Esophagus squamous epithelium (tissue), 5 donors: Measurements from ENCODE around the gene IPCEF1. TPM values are rescaled to one million over a fixed set of nuclear protein-coding genes. Genes with fewer than 3 reads are reported as not detected.

Source experiments
- DNase-seq: peaks from one replicate; lab custom pipeline; 2025; lab: John Stamatoyannopoulos, UW
- H3K27ac ChIP-seq, 4 donors: fragments of 200-600 bp; sonication (generic); one replicate each; pipeline ENCODE4 v1.5.1; 2016 to 2019; ENCODE audit warnings: mild to moderate bottlenecking in 1 of 4
- H3K27me3 ChIP-seq, 4 donors: fragments of 200-600 bp; sonication (generic); 1 replicate in 3 of 4; 2 replicates in 1 of 4; pipeline versions ENCODE4 v1.5.1 to v1.6.0; 2017 to 2021; ENCODE audit warnings: antibody characterized with exemption in 1 of 4
- H3K36me3 ChIP-seq, 3 donors: fragments of 200-600 bp; sonication (generic); one replicate each; pipeline ENCODE4 v1.5.1; 2016 to 2019
- H3K4me1 ChIP-seq, 3 donors: fragments of 200-600 bp; sonication (generic); one replicate each; pipeline ENCODE4 v1.5.1; 2017 to 2019
- H3K4me3 ChIP-seq, 4 donors: fragments of 200-600 bp; sonication (generic); 1 replicate in 3 of 4; 2 replicates in 1 of 4; pipeline ENCODE4 v1.5.1; 2016 to 2019; ENCODE audit warnings: mild to moderate bottlenecking in 2 of 4, moderate library complexity in 1 of 4
- H3K9me3 ChIP-seq, 3 donors: fragments of 200-600 bp; sonication (generic); one replicate each; pipeline ENCODE4 v1.5.1; 2016 to 2019
- POLR2A ChIP-seq, 4 donors: fragments of 450-650 bp; IDR thresholded peaks; one replicate each; pipeline ENCODE4 v1.6.1; 2017; ENCODE audit warnings: antibody characterized with exemption in 4 of 4, mild to moderate bottlenecking in 4 of 4, moderate library complexity in 3 of 4
- WGBS, 2 donors: methylation state at CpG; one replicate each; pipeline ENCODE4 v1.1.5; 2018; 5-methylcytosine and 5-hydroxymethylcytosine counted together
- intact Hi-C: fragments of 100-400 bp; cut with DNase I; formaldehyde crosslinking; loops from one replicate; pipeline ENCODE4 v1.15.0; 2022
- total RNA-seq, 4 donors: library from RNA; depleted of rRNA; stranded (reverse); fragments of >200 nt; gene quantifications; one replicate each; pipeline ENCODE4 v1.1.0, GENCODE V29; 2016
- TF ChIP-seq, protein P1 (sequence below), 6 experiments: fragments of 450-650 bp in 4 of 6; fragments of 200-600 bp in 2 of 6; sonication (generic) in 2 of 6; IDR thresholded peaks; one replicate each; pipeline ENCODE4 v1.5.1; 2016 to 2019; ENCODE audit warnings: antibody characterized with exemption in 6 of 6, mild to moderate bottlenecking in 4 of 6, moderate library complexity in 4 of 6
- donor health status: DM: yes; HTN: yes; CAD: no.

Gene IPCEF1
- total RNA-seq, 4 donors from 2014 or later = 1.8 to 8.1 (median 3.5) TPM

DNA sequence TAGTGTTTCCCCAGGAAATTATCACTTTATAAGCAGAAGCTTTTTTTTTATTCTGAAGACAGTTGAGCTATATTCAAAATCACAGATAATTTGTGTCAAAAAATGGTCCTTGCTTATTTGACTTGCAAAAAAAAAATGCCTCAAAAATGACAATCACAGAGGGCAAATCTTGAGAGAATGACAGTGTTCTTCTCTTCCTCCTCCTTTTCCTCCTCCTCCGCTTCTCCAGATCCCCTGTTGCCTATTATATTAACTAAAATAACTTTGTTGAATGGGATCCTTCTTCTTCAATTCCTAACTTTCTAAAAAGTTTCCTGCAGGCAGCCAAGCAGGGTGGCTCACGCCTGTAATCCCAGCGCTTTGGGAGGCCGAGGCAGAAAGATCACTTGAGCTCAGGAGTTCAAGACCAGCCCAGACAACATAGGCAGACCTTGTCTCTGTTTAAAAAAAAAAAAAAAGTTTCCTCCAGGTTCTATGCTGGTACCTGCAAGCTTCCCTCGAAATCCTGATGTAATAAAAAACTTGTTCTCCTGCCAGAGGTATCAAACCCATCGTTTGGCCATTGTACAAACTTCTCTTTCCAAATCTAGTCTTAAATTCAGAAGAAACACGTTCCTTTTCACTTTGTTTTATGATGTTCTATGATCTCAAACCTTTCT is 128.6 kb downstream of the IPCEF1 start:
- WGBS, 2 donors = 79 to 86% methylated on average over 7 of the region's 7 CpGs
- intact Hi-C loops = no loop called here
- Histone ChIP-seq H3K27me3 (no peaks in the 10 kb centered on the region), H3K36me3 (no peaks in the 10 kb centered on the region), H3K27ac (no peak overlapping the region), H3K4me3 (no peak overlapping the region), H3K4me1 (peaks cover 0 to 11% (median 0%) of the 10 kb centered on the region in 3 donors), H3K9me3 (no peaks in the 10 kb centered on the region)
- no peak for DNase-seq
- TF ChIP-seq POLR2A (IDR thresholded peaks at IDR 0.05) = no peak
- TF ChIP-seq, protein P1, sequence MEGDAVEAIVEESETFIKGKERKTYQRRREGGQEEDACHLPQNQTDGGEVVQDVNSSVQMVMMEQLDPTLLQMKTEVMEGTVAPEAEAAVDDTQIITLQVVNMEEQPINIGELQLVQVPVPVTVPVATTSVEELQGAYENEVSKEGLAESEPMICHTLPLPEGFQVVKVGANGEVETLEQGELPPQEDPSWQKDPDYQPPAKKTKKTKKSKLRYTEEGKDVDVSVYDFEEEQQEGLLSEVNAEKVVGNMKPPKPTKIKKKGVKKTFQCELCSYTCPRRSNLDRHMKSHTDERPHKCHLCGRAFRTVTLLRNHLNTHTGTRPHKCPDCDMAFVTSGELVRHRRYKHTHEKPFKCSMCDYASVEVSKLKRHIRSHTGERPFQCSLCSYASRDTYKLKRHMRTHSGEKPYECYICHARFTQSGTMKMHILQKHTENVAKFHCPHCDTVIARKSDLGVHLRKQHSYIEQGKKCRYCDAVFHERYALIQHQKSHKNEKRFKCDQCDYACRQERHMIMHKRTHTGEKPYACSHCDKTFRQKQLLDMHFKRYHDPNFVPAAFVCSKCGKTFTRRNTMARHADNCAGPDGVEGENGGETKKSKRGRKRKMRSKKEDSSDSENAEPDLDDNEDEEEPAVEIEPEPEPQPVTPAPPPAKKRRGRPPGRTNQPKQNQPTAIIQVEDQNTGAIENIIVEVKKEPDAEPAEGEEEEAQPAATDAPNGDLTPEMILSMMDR (IDR thresholded peaks at IDR 0.05) = no peak

DNA sequence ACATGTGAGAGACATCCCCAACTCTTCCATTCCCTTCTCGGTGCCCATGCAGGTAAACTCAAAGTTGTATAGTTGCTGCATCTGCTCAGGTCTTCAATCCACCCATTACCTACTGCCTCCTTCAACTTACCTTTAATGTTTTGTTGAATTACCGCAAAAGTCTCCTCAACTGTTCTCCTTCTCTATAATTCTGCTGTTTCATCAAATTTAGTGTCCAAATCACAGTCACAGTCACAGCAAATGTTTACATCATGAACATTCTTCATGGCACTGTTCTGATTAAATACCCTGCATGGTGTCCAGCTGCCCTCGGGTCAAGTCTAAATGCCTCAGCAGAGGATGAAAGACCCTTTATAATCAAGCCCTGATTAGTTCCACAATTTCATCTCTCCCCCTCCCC is 130.1 kb downstream of the IPCEF1 start:
- Histone ChIP-seq H3K27me3 (no peaks in the 10 kb centered on the region), H3K4me3 (no peak overlapping the region), H3K27ac (no peak overlapping the region), H3K36me3 (no peaks in the 10 kb centered on the region), H3K9me3 (no peaks in the 10 kb centered on the region), H3K4me1 (no peaks in the 10 kb centered on the region)
- intact Hi-C loops = no loop called here
- WGBS, 2 donors = 87 to 89% methylated on average over 3 of the region's 3 CpGs
- no peak for DNase-seq
- TF ChIP-seq POLR2A (IDR thresholded peaks at IDR 0.05) = no peak
- TF ChIP-seq, protein P1 (IDR thresholded peaks at IDR 0.05) = no peak

DNA sequence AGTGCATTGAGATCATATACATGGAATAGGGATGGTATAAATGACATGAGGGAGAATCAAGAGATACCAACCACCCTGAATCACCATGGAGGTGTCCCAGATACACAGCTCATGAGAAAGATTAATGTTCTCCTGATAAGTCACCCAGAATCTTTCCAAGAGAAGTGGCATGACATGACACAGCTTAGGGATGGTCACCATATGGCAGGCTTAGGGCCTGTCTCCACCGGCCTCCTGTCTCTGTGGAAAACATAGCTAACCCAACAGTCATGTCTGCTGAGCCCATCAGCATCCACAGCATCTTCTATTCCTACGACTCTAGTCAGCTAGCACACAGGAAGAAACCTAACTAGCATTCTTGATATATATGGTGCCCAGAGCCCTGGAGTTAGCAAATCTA is 133.3 kb downstream of the IPCEF1 start:
- Histone ChIP-seq H3K27me3 (no peaks in the 10 kb centered on the region), H3K9me3 (no peaks in the 10 kb centered on the region), H3K36me3 (peaks cover 0 to 5% (median 2%) of the 10 kb centered on the region in 3 donors), H3K4me3 (no peak overlapping the region), H3K4me1 (no peaks in the 10 kb centered on the region), H3K27ac (no peak overlapping the region)
- DNase-seq = no peak
- 88 to 93% methylated on average over 2 of the region's 2 CpGs for WGBS, 2 donors
- intact Hi-C loops = no loop called here
- no peak for TF ChIP-seq POLR2A (IDR thresholded peaks at IDR 0.05)
- TF ChIP-seq, protein P1 (IDR thresholded peaks at IDR 0.05) = no peak

DNA sequence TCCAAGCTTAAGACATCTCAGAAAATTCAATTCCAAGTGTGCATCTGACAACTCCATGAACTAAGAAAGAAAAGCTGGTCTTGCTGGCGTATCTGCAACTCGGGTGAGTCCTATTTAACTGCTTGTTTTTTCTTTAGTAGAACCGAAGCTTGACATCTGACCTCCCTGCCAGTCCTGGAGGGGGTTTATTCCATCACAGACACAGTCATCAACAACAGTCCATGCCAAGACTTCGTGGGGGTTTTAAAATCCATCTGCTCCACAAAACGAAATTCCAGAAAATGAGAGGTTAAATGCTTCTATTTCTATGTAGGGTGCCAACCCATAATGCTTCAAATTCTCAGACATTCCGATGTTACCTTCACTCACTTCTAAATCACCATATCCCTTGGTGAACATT is 133.9 kb downstream of the IPCEF1 start:
- WGBS, 2 donors = 71 to 75% methylated on average over 6 of the region's 6 CpGs
- intact Hi-C loops = no loop called here
- TF ChIP-seq POLR2A (IDR thresholded peaks at IDR 0.05) = no peak
- TF ChIP-seq, protein P1 (IDR thresholded peaks at IDR 0.05) = no peak

DNA sequence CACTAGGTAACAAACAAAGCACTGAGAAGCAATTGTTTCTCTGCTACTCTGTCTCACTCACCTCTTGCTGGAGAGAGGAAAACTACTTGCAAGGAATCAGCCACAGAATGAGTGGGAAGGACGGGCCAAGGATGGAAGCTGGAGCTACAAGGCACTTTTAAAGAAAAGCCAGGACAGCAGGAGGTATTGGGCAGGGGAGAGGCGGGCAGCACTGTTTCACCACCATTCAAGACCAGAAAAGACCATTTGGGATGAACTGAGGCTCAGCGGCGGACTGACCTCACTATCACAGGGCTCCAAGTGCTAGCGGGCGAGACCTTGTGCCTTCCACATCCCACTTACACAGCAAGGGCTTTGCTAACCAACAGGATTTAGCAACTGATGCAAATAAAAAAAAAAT is 137.4 kb downstream of the IPCEF1 start:
- no peak overlapping the region for H3K4me3 ChIP-seq
- no peak overlapping the region for H3K27ac ChIP-seq
- no peaks in the 10 kb centered on the region for H3K27me3 ChIP-seq
- 90 to 97% methylated on average over 6 of the region's 6 CpGs for WGBS, 2 donors
- intact Hi-C loops = no loop called here
- H3K9me3 ChIP-seq = no peaks in the 10 kb centered on the region
- H3K4me1 ChIP-seq = no peaks in the 10 kb centered on the region
- peaks cover 0 to 5% (median 2%) of the 10 kb centered on the region in 3 donors for H3K36me3 ChIP-seq
- no peak for DNase-seq
- TF ChIP-seq, protein P1 (IDR thresholded peaks at IDR 0.05) = no peak
- no peak for TF ChIP-seq POLR2A (IDR thresholded peaks at IDR 0.05)

More for the DNA sequence above, 133.9 kb downstream of the IPCEF1 start:
- Histone ChIP-seq H3K27me3 (no peaks in the 10 kb centered on the region), H3K27ac (no peak overlapping the region), H3K36me3 (peaks cover 0 to 5% (median 2%) of the 10 kb centered on the region in 3 donors), H3K4me3 (no peak overlapping the region), H3K9me3 (no peaks in the 10 kb centered on the region), H3K4me1 (no peaks in the 10 kb centered on the region)
- DNase-seq = no peak
